SIG-M5 (cell line): ENCODE measurements around the gene ZNF701.
"Not testable (repeated sequence)": the region's sequence is repeated elsewhere in the genome, so short reads cannot be mapped to it uniquely, and the experiment has no call there.

ENCODE experiments used
- DNase-seq: peaks from one replicate; lab custom pipeline; 2025; lab: John Stamatoyannopoulos, UW

Gene ZNF701

DNA sequence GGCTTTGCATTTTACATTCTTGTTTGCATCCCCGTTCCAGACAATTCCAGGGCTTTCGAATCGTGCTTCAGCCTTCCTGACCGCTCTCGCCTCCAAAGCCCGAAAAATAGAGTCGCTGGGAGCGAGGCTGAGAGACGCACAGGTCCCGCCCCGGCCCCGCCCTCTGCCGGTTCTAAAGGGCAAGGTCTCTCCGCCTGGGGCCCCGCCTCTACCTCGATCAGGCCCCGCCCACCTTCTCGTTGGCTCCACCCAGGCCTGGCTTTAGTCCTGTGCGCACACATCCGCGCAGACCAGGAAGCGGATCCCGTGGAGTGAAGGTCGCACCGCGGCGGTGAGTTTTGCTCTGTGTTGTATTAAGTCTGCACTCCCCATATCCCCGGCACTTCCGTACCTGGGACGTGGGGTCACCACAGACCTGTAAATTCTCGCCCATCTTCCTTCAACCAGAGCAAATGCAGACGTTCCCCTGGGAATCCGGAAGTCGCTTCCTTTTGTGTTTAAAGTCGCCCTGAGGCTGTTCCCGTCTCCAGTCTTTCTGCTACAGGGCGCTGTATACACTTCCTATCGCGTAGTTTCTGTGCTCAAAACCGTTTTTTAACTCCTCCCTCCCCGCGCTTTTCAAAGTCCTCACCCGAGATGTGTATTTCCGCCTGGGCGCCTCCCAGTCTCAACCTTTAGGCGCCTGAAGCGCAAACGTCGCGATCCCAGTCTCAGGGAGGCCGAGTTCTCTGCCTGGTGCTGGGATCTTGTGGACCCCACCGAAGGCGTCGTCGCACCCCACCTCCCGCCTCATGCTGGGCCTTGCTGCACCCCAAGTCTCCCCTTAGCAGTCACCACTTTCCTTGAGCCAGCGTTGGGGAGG is at the start of gene ZNF701:
TSS of gene ZNF701 (plus strand) at position 288 of the 862 bp plus-strand sequence. CDS start 3,861 bp downstream, outside the sequence.
- no peak for DNase-seq

DNA sequence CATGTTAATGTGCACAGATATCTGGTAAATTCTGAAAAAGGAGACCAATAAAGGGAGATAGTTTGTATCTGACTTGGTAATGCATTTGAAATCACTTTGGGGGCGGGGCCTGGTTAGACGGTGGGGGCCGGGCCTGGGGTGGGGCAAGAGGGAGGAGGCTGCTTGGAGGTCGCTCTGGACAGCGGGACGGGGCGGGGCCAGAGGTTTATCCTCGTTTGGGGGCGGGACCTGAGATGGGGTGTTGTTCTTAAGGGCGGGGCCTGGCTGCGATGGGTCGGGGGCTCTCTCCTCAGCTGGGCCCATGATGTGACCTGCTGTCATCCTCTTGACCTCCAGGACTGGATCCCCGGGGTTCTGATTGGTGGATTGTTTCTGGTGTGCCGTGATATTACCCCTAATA is 47.5 kb upstream of the ZNF701 start:
- no peak for DNase-seq

DNA sequence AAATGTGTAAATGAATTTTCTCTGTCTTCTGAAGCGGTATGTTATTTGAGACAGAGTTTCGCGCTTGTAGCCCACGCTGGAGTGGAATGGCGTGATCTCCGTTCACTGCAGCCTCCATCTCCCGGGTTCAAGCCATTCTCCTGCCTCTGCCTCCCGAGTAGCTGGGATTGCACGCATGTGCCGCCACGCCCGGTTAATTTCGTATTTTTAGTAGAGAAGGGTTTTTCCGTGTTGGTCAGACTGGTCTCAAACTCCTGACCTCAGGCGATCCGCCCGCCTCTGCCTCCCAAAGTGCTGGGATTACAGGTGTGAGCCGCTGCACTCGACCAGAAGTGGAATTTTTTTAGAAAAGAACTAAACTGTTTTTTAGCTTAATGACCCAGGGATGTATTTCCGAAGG is 46.0 kb upstream of the ZNF701 start:
- DNase-seq, result no peak

DNA sequence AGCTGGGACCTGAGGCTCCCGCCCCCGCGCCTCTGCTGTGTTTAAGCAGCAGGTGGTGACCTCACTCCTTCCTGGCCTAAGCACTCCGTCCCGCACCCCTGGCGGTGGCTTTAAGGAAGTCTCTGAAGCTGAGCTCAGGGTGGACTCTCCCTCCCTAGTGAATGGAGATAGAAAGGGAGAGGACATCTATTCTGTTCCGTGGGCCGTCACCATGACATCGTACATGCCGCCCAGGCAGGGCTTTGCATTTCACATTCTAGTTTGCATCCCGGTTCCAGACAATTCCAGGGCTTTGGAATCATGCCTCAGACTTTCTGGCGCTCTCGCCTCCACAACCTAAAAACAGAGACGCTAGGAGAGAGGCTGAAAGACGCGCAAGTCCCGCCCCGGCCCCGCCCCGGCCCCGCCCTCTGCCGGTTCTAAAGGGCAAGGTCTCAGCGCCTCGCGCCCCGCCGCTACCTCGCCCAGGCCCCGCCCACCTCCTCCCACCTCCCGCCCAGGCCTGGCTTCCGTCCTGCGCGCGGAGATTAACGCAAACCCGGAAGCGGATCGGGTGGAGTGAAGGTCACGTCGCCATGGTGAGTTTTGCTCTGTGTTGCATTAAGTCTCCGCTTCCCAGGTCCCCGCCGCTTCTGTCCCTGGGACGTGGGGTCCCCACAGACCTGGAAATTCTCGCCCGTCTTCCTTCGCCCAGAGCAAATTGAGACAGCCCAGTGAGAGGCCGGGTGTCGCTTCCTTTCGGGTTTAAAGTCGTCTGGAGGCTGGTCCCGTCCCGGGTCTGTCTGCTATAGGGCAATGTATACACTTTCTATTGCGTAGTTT is 42.7 kb upstream of the ZNF701 start, which contains the start of gene ZNF808:
TSS of gene ZNF808 (plus strand) at position 535 of the 822 bp plus-strand sequence. CDS start 15,617 bp downstream, outside the sequence.
- DNase-seq, result no peak

DNA sequence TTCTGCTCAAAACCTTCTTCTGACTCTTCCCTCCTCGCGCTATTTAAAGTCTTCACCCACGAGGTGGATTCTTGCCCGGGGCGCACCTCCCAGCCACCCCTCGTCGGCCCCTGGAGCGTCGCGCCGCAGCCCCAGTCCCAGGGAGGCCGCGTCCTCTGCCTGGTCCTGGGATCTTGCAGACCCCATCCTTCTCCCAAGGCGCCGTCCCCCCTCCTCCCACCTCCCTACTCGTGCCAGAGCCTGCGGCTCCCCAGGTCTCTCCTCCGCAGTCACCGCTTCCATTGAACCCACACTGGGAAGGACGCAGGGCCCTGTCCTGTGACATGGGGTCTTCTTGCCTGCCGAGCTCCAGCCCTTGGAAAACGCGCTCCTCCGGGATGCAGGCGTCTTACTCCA is 42.1 kb upstream of the ZNF701 start:
- no peak for DNase-seq

DNA sequence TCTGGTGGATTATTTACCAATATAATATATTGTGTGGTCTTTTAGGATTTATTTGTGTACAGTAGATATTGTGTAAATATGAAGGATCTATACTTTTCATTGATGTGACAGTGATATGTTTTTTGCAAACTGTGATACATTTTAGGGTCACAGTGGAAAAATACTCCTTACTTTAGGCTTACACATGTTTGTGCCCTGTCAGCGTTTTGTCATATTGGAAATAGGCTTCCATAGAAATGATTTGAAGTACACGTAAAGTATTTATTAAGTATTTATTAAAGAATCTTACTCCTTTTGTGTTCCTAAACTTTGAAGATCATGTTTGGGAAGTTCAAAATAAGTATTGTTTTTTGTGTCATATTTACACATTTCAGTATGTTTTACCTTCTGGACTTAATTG is 37.6 kb upstream of the ZNF701 start:
- no peak for DNase-seq

DNA sequence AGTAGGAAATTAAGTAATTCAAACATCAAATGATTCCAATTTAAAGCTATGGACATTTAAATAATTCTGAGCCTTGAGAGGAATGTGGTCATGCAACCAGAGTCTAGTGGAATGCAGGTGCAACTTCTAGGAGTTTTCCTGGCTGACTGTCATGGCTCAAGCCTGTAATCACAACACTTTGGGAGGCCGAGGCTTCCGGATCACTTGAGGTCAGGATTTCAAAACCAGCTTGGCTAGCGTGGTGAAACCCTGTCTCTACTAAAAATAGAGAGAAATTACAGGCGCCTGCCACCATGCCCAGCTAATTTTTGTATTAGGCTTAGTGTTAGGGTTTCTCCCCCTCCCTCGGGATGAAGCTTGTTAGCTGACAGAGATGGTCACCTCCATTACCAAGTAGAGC is 36.2 kb upstream of the ZNF701 start:
- no peak for DNase-seq

DNA sequence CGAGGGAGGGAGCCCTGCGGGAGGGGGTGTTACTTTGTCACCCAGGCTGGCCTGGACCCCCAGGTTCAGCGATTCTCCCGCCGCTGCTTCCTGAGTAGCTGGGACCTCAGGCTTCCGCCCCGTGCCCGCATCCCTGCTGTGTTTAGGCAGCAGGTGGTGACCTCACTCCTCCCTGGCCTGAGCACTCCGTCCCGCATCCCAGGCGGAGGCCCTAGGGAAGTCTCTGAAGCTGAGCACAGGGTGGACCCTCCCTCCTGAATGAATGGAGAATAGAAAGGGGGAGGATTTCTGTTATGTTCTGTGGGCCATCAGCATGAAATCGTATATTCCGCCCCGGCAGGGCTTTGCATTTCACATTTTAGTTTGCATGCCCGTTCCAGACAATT is 34.7 kb upstream of the ZNF701 start:
- not testable (repeated sequence) for DNase-seq

DNA sequence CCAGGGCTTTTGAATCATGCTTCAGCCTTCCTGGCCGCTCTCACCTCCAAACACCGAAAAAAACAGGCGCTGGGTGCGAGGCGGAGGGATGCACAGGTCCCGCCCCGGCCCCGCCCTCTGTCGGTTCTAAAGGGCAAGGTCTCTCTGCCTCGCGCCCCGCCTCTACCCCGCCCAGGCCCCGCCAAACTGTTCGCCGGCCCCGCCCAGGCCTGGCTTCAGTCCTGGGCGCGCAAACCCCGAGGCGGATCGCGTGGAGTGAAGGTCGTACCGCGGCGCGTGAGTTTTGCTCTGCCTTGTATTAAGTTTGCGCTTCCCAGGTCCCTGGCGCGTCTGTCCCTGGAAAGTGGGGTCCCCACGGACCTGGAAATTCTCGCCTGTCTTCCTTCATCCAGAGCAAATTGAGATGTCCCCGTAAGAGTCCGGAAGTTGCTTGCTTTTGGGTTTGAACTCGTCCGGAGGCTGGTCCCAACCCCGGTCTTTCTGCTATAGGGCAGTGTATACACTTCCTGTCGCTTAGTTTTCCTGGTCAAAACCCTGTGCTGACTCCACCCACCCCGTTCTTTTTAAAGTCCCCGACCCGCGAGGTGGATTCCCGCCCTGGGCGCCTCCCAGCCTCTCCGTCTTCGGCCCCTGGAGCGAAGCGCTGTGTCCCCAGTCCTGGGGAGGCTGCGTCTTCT is 34.2 kb upstream of the ZNF701 start:
- no peak for DNase-seq

DNA sequence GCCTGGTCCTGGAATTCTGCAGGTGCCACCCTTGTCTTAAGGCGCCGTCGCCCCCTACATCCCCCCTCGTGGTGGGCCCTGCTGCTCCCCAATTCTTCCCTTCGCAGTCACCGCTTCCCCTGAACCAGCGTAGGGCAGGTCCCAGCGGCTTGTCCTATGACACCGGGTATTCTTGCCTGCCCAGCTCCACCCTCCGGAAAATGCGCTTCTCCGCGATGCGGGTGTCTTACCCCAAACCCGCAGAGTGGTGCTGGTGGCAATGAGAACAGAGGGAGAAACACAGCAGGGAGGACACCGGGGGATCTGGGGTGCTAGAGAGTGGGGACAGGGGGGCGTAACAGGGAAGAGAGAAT is 33.7 kb upstream of the ZNF701 start:
- no peak for DNase-seq

DNA sequence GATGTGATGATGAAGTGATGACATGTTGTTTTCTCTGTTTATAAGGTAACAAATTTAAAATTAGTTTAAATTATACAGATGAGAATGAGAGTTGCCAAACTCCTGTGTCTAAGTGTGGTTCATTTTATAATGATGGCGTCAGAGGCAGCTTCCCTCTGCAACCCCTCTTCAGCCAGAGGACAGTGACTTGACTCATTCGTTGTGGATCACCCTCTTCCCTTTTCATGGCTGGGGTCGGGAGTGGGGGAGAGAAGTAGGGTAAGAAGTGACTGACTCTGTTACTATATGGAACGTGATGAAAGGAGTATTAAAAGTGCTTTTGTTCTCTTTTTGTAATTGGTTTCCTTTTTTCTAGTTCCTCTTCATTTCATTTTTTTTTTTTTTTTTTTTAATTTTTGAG is 31.3 kb upstream of the ZNF701 start:
- DNase-seq, result not testable (repeated sequence)

DNA sequence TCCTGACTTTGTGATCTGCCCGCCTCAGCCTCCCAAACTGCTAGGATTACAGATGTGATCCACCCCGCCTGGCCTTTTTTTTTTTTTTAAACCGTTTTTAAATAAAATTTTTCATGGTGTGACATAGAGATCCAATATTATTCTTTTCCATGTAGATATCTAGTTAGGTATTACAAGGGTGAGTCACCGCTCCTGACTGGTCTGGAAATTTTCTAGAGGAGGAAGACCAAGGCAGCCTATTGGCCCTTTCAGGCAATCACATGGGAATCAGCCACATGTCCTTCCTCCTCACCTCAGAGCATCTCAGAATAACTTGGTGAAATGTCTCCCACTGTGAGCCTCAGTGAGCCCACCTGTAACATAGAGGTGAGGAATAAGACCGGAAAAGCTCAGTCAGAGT is 28.9 kb upstream of the ZNF701 start:
- DNase-seq, result not testable (repeated sequence)

DNA sequence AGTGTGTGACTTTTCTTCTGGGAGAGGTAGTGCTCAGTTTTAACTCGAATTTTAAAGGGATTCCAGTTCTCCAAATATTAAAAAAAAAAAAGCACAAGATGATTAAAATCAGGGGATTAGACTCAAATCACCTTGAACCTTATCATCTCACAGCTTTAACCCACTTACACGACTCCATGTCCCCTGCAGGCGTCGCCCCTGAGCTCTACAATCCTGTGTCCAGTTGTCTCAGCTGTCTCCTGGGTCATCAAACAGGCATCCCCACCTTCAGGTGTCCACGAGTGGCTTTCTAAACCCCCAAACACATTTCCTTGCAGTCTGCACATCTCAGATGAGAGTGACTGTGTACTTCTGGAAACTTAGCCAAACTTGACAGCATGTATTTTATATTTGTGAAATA is 28.5 kb upstream of the ZNF701 start:
- no peak for DNase-seq

DNA sequence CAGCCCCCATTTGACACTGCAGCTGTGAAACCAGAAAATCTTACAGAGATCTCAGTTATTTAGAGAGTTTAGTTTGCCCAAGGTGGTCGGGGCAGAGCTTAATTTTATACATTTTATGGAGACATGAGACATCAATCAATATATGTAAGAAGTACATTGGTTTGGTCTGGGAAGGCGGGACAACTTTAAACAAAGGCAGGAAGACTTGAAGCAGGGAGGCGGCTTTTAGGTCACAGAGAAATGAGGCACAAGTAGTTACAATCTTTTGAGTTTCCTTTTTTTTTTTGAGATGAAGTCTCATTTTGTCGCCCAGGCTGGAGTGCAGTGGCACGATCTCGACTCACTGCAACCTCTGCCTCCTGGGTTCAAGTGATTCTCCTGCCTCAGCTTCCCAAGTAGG is 27.5 kb upstream of the ZNF701 start:
- DNase-seq, result not testable (repeated sequence)

DNA sequence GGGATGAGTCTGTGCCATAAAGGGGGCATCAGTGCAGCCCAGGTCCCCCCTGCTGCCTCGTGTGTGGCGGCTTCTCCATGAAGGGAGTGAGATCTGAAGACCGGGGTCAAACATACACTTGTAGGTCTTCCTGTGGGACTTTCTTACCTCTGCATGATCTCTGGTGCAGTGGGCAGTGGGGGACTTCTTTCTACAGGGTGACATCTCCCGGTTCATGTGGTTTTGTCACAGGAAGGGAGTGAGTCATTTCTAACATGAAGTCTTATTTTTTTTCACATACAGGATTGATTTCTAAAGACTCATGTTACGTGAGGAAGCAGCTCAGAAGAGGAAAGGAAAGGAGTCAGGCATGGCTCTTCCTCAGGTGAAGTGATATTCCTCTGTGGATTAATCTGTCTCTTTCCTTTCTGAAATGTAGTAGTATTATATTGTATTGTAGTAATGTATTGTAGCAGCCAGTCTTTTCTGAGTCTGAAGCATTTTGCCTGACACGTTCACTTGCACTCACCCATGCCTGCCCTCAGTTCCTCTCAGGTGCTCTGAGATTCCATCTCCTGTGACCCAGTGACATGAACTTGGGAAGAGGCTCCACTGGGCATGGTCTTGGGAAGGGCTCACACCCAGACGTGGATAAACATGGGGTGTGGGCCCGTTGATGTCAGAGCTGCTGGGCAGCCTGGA is 27.0 kb upstream of the ZNF701 start:
- no peak for DNase-seq

DNA sequence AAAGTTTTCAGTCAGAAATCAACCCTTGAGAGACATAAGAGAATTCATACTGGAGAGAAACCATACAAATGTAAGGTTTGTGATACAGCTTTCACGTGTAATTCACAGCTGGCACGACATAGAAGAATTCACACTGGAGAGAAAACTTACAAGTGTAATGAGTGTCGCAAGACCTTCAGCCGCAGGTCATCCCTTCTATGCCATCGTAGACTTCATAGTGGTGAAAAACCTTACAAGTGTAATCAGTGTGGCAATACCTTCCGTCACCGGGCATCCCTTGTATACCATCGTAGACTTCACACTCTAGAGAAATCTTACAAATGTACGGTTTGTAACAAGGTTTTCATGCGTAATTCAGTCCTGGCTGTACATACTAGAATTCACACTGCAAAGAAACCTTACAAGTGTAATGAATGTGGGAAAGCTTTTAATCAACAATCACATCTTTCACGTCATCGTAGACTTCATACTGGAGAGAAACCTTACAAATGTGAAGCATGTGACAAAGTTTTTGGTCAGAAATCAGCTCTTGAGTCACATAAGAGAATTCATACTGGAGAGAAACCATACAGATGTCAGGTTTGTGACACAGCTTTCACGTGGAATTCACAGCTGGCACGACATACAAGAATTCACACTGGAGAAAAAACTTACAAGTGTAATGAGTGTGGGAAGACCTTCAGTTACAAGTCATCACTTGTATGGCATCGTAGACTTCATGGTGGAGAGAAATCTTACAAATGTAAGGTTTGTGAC is 15.7 kb upstream of the ZNF701 start:
- DNase-seq, result no peak

DNA sequence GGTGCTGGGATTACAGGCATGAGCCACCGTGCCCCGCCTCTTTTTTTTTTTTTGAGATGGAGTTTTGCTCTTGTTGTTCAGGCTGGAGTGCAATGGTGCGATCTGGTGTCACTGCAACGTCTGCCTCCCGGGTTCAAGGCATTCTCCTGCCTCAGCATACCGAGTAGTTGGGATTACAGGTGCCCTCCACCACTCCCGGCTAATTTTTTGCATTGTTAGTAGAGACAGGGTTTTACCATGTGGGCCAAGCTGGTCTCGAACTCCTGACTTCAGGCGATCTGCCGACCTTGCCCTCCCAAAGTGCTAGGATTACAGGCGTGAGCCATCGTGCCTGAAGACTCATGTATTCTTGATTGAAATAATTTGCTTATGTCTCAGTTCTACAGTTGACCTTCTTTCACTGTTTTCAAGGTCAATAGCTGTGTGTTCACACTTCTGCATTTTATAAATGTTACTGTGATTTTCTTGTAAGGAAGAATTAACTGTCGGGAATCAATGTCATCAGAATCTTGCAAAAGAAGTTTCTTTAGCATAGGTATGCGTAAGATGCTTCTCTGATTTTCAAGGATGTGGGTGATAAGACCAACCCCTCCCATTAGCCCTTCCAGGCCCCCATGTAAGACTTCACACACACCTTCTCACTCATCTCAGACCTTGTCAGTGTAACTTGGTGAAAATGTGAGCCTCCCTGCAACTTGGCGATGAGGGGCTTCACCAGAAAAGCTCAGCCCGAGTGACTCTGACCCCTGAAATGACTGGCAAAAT is 12.7 kb upstream of the ZNF701 start:
- no peak for DNase-seq

DNA sequence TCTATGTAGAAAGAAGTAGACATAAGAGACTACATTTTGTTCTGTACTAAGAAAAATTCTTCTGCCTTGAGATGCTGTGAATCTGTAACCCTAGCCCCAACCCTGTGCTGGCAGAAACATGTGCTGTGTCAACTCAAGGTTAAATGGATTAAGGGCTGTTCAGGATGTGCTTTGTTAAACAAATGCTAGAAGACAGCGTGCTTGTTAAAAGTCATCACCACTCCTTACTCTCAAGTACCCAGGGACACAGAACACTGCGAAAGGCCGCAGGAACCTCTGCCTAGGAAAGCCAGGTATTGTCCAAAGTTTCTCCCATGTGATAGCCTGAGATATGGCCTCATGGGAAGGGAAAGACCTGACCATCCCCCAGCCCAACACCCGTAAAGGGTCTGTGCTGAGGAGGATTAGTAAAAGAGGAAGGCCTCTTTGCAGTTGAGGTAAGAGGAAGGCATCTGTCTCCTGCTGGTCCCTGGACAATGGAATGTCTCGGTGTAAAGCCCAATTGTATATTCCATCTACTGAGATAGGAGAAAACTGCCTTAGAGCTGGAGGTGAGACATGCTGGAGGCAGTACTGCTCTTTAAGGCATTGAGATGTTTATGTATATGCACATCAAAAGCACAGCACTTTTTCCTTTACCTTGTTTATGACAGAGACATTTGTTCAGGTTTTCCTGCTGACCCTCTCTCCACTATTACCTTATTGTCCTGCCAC is 11.2 kb upstream of the ZNF701 start:
- DNase-seq, result not testable (repeated sequence)

DNA sequence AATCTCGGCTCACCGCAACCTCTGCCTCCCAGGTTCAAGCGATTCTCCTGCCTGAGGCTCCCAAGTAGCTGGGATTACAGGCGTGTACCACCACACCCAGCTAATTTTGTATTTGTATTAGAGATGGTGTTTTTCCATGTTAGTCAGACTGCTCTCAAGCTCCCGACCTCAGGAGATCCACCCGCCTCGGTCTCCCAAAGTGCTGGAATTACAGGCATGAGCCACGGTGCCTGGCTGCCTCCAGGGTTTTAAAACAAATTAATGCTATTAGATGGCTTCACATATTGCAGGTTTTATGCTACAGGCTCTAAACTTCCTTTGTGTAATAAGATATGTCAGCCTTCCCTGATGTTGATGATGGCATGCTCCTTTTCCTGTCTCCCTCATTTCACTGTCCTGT is 8.5 kb upstream of the ZNF701 start:
- DNase-seq, result not testable (repeated sequence)

DNA sequence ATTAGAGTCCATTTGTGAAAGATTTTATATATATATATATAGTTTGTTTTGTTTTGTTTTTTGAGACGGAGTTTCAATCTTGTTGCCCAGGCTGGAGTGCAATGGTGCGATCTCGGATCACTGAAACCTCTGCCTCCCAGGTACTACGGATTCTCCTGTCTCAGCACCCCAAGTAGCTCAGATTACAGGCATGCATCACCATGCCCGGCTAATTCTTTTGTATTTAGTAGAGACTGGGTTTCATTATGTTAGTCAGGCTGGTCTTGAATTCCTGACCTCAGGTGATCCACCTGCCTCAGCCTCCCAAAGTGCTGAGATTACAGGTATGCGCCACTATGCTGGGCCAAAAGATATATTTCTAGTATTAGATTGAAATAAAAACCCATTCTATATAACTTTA is 4.0 kb upstream of the ZNF701 start:
- DNase-seq, result no peak
